Stomach (tissue), 9 donors: ENCODE results near the gene HCRT. TPM values are rescaled to one million over a fixed set of nuclear protein-coding genes. Genes with fewer than 3 reads are reported as not detected.
"Not testable (repeated sequence)": the region's sequence is repeated elsewhere in the genome, so short reads cannot be mapped to it uniquely, and the experiment has no call there.

Source experiments
- DNase-seq, 2 donors: peaks; one replicate each; pipeline versions ENCODE4 v3.0.0 to v3.0.0-alpha.2; 2013 to 2019
- H3K27ac ChIP-seq, 5 donors: fragments of 200-600 bp in 4 of 5; sonication (generic) in 4 of 5; one replicate each; pipeline ENCODE4 v1.5.1; 2013 to 2019; ENCODE audit warnings: mild to moderate bottlenecking in 1 of 5, moderate library complexity in 1 of 5
- H3K27me3 ChIP-seq, 3 donors: fragments of 200-600 bp; sonication (generic); one replicate each; pipeline ENCODE4 v1.5.1; 2017 to 2019; ENCODE audit warnings: mixed run types in 1 of 3
- H3K36me3 ChIP-seq, 4 donors: fragments of 200-600 bp; sonication (generic); 1 replicate in 3 of 4; 2 replicates in 1 of 4; pipeline ENCODE4 v1.5.1; 2016 to 2019
- H3K4me1 ChIP-seq, 4 donors: fragments of 200-600 bp; sonication (generic); one replicate each; pipeline ENCODE4 v1.5.1; 2016 to 2019
- H3K4me3 ChIP-seq, 4 donors: fragments of 200-600 bp; sonication (generic) in 3 of 4; one replicate each; pipeline ENCODE4 v1.5.1; 2016 to 2019; ENCODE audit warnings: mild to moderate bottlenecking in 1 of 4
- H3K9me3 ChIP-seq, 4 donors: fragments of 200-600 bp; sonication (generic); one replicate each; pipeline ENCODE4 v1.5.1; 2016 to 2019
- EP300 ChIP-seq: sonication (generic); formaldehyde crosslinking; IDR thresholded peaks from one replicate; pipeline ENCODE4 v1.6.1; 2017; ENCODE audit warnings: antibody characterized with exemption
- POLR2A ChIP-seq, 4 donors: fragments of 450-650 bp; IDR thresholded peaks; one replicate each; pipeline ENCODE4 v1.6.1; 2016; ENCODE audit warnings: antibody characterized with exemption in 4 of 4, control low read depth in 2 of 4, mild to moderate bottlenecking in 1 of 4, moderate library complexity in 1 of 4
- POLR2AphosphoS5 ChIP-seq, 3 donors: sonication (generic); formaldehyde crosslinking; IDR thresholded peaks; one replicate each; pipeline ENCODE4 v1.6.1; 2016; ENCODE audit warnings: antibody characterized with exemption in 3 of 3
- WGBS, 5 donors: extraction: QIAGEN DNeasy Blood & Tissue Kit in 3 of 5; methylation state at CpG; one replicate each; pipeline versions ENCODE4 v1.1.5 to v1.1.7; 2013 to 2018; 5-methylcytosine and 5-hydroxymethylcytosine counted together
- intact Hi-C: fragments of 100-400 bp; cut with DNase I; formaldehyde crosslinking; loops from one replicate; pipeline ENCODE4 v1.15.1; 2023; ENCODE audit warnings: low total_unique reads
- polyA plus RNA-seq, 3 donors: library from polyadenylated mRNA; stranded (reverse); fragments of 200-250 nt; gene quantifications; one replicate each; pipeline ENCODE4 v1.2.3, GENCODE V29; 2013
- total RNA-seq, 5 donors: library from RNA; depleted of rRNA; stranded (reverse); fragments of >200 nt; gene quantifications; one replicate each; pipeline versions ENCODE4 v1.1.0 to v1.2.3, GENCODE V29; 2014 to 2016
- TF ChIP-seq, protein P1 (sequence below), 7 experiments: fragments of 450-650 bp in 4 of 7; fragments of 200-600 bp in 3 of 7; sonication (generic) in 3 of 7; IDR thresholded peaks; one replicate each; pipeline ENCODE4 v1.5.1; 2016 to 2019; ENCODE audit warnings: antibody characterized with exemption in 7 of 7, control low read depth in 2 of 7, mild to moderate bottlenecking in 1 of 7
- donor health status: healthy with polysubstance abuse.
- donor health status: Bipolar disorder and iron deficiency.
- donor health status: healthy.

The HCRT gene
- total and polyA plus RNA-seq, 8 donors = not detected

DNA sequence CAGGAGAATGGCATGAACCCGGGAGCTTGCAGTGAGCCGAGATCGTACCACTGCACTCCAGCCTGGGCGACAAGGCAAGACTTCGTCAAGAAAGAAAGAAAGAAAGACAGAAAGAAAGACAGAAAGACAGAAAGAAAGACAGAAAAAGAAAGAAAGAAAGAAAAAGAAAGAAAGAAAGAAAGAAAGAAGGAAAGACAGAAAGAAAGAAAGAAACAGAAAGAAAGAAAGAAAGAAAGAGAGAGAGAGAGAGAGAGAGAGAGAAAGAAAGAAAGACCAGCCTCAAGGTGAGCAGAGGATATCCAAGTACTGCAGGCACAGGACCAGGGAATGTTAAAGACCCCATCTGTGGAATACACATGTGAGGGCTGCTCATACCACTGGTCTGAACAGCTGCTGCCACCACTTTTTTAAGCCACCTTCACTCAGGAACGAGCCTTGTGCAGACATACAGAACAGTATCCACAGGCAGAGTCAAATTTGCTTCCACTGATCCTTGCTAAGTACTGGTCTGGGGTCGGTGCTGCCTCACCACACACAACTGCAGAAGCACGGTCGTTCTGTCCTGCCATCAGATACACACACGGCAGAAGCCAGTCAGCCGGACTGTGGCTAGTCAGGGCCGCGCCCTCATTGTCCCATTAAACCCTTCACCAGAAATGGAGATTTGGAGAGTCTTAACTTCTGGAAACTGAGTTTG lies 38.2 kb downstream of the HCRT start:
- Histone ChIP-seq H3K36me3 (peaks cover 11 to 74% (median 67%) of the 10 kb centered on the region in 4 donors), H3K4me1 (peaks cover 27 to 73% (median 55%) of the 10 kb centered on the region in 4 donors), H3K9me3 (no peaks in the 10 kb centered on the region), H3K27ac (no peak overlapping the region), H3K4me3 (no peak overlapping the region), H3K27me3 (no peaks in the 10 kb centered on the region)
- intact Hi-C loops = no loop called here
- TF ChIP-seq EP300 (no peak), POLR2AphosphoS5 (IDR thresholded peaks at IDR 0.05) (no peak), POLR2A (IDR thresholded peaks at IDR 0.05) (no peak)
- TF ChIP-seq, protein P1, sequence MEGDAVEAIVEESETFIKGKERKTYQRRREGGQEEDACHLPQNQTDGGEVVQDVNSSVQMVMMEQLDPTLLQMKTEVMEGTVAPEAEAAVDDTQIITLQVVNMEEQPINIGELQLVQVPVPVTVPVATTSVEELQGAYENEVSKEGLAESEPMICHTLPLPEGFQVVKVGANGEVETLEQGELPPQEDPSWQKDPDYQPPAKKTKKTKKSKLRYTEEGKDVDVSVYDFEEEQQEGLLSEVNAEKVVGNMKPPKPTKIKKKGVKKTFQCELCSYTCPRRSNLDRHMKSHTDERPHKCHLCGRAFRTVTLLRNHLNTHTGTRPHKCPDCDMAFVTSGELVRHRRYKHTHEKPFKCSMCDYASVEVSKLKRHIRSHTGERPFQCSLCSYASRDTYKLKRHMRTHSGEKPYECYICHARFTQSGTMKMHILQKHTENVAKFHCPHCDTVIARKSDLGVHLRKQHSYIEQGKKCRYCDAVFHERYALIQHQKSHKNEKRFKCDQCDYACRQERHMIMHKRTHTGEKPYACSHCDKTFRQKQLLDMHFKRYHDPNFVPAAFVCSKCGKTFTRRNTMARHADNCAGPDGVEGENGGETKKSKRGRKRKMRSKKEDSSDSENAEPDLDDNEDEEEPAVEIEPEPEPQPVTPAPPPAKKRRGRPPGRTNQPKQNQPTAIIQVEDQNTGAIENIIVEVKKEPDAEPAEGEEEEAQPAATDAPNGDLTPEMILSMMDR (IDR thresholded peaks at IDR 0.05) = no peak
- 79 to 88% (median 83%) methylated on average over 13 of the region's 13 CpGs for WGBS, 5 donors
- DNase-seq = no peak

DNA sequence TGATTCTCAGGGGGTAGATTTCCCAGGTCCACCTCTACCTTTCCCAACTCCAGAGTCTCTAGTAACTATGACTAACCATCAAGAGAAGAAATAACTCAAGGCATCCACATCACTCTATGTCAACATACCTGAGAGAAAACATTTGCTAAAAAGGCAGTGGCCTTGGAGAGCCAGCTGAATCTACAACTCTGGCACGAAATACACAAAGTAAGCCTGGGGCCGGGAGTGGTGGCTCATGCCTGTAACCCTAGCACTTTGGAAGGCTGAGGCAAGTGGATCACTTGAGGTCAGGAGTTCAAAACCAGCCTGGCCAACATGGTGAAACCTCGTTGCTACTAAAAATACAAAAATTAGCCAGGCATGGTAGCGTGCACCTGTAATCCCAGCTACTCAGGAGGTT lies 42.1 kb downstream of the HCRT start:
- peaks cover 15 to 66% (median 54%) of the 10 kb centered on the region in 4 donors for H3K36me3 ChIP-seq
- intact Hi-C loops = not testable (repeated sequence)
- WGBS, 5 donors = 45 to 67% (median 53%) methylated on average over 4 of the region's 4 CpGs

DNA sequence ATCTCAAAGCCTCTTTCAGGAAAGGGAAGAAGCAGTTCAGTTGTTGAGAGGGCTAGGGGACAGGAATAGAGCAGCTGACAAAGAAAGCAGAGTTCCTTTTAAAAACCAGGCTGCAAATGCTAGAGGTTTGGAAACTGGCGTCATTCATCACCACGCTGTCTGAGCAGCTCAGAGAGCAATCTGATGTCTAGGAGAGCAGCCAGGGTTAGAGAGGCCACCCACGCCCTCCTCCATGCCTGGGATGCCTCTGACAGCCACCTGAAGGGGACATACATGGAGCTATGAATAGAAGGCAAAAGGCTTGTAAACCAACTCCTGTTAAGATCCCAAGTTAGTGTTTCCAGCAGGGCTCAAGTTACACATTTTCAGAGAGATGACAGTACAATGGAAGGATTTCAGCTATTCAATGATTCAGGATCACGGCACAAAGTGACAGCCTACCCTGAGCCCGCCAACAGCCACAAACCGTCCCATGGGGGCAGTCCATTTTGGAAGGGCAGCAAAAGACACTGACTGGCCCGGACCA lies 42.8 kb downstream of the HCRT start:
- WGBS, 5 donors = 73 to 85% (median 80%) methylated on average over 7 of the region's 7 CpGs
- intact Hi-C loops = no loop called here
- TF ChIP-seq POLR2AphosphoS5 (IDR thresholded peaks at IDR 0.05) (no peak), EP300 (no peak), POLR2A (IDR thresholded peaks at IDR 0.05) (no peak)
- TF ChIP-seq, protein P1 (IDR thresholded peaks at IDR 0.05) = no peak
- Histone ChIP-seq H3K9me3 (no peaks in the 10 kb centered on the region), H3K27ac (peak overlapping the region in 2 of 5 donors; percentile 28 to 49), H3K4me1 (peaks cover 44 to 70% (median 58%) of the 10 kb centered on the region in 4 donors), H3K27me3 (no peaks in the 10 kb centered on the region), H3K4me3 (no peak overlapping the region), H3K36me3 (peaks cover 15 to 59% (median 47%) of the 10 kb centered on the region in 4 donors)
- DNase-seq = no peak

More for the DNA sequence above, 42.1 kb downstream of the HCRT start:
- H3K27ac ChIP-seq = peak overlapping the region in 3 of 5 donors; percentile 16 to 49 (median 28)
- not testable (repeated sequence) for H3K9me3 ChIP-seq, H3K27me3 ChIP-seq, H3K4me3 ChIP-seq
- H3K4me1 ChIP-seq = peaks cover 36 to 70% (median 56%) of the 10 kb centered on the region in 4 donors
- peak in 1 of 2 donors; percentile 47 for DNase-seq

DNA sequence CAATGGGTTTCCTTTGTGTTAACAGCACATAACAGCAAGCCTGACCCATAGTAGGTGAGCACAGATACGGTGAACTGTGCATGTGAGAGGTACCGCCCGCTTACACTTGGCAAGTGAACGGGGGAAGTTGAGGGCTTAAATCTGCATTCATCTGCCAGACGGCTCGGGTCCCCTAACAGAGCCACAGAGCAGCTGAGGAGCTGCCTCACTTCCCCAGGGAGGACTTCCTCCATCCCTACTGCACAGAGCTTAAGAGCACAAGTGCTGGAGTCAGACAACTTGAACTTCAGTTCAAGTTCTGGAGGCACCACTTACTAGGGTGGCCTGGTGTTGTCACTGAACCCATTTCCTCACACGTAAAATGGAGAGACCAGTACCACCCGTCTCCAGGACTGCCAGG lies 43.9 kb downstream of the HCRT start:
- TF ChIP-seq POLR2A (IDR thresholded peaks at IDR 0.05) = no peak
- no peak for TF ChIP-seq EP300
- no peak for TF ChIP-seq POLR2AphosphoS5 (IDR thresholded peaks at IDR 0.05)
- TF ChIP-seq, protein P1 (IDR thresholded peaks at IDR 0.05) = no peak
- WGBS, 5 donors = 68 to 84% (median 80%) methylated on average over 6 to 8 of the region's 8 CpGs
- Histone ChIP-seq H3K9me3 (no peaks in the 10 kb centered on the region), H3K27ac (peak overlapping the region in 1 of 5 donors; percentile 9), H3K36me3 (peaks cover 15 to 60% (median 38%) of the 10 kb centered on the region in 4 donors), H3K27me3 (no peaks in the 10 kb centered on the region), H3K4me3 (no peak overlapping the region), H3K4me1 (peaks cover 53 to 77% (median 62%) of the 10 kb centered on the region in 4 donors)
- DNase-seq = no peak
- intact Hi-C loops = no loop called here

DNA sequence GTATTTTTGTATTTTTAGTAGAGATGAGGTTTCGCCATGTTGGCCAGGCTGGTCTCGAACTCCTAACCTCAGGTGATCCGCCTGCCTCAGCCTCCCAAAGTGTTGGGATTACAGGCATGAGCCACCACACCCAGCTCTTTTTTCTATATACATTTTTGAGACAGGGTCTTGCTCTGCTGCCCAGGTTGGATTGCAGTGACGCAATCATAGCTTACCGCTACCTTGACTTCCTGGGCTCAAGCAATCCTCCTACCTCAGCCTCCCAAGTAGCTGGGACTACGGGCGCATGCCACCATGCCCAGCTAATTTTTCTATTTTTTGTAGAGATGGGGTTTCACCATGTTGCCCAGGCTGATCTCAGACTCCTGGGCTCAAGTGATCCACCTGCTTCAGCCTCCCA lies 44.6 kb downstream of the HCRT start:
- H3K27ac ChIP-seq, intact Hi-C loops, H3K27me3 ChIP-seq, H3K9me3 ChIP-seq, H3K4me3 ChIP-seq, DNase-seq: not testable (repeated sequence)
- WGBS, 5 donors = 92 to 100% (median 99%) methylated on average over 7 of the region's 7 CpGs
- Histone ChIP-seq H3K4me1 (peaks cover 60 to 84% (median 69%) of the 10 kb centered on the region in 4 donors), H3K36me3 (peaks cover 15 to 53% (median 32%) of the 10 kb centered on the region in 4 donors)
